Keratinocyte (primary cell): ENCODE results near the gene FANCD2. TPM values are rescaled to one million over a fixed set of nuclear protein-coding genes. Genes with fewer than 3 reads are reported as not detected.
"Not testable (repeated sequence)": the region's sequence is repeated elsewhere in the genome, so short reads cannot be mapped to it uniquely, and the experiment has no call there.

Experiments
- DNase-seq: peaks from one replicate; pipeline ENCODE4 v3.0.0-alpha.2; 2011; ENCODE audit warnings: low read depth, missing footprints, low spot score
- FAIRE-seq: peaks from 2 replicates; lab custom pipeline; 2011; peaks lifted over from hg19 to GRCh38; lab: Jason Lieb, UNC
- H2AFZ ChIP-seq: 2 replicates; pipeline ENCODE4 v1.6.0; 2012; ENCODE audit warnings: low read length, control low read depth, inconsistent platforms; ENCODE audit not compliant: control insufficient read depth
- H3K27ac ChIP-seq: 2 replicates; pipeline ENCODE4 v1.5.1; 2011; ENCODE audit warnings: low read length; ENCODE audit not compliant: control insufficient read depth, insufficient read depth
- H3K27me3 ChIP-seq: 3 replicates; pipeline ENCODE4 v1.6.0; 2011; ENCODE audit warnings: low read length; ENCODE audit not compliant: control insufficient read depth, insufficient read depth; ENCODE audit errors: extremely low read depth
- H3K36me3 ChIP-seq, 2 experiments: 2 replicates in 1 of 2; 3 replicates in 1 of 2; pipeline ENCODE4 v1.5.1; 2011; ENCODE audit warnings: low read length in 2 of 2, mild to moderate bottlenecking in 1 of 2; ENCODE audit not compliant: control insufficient read depth in 2 of 2, insufficient read depth in 2 of 2; ENCODE audit errors: extremely low read depth in 1 of 2
- H3K4me1 ChIP-seq: 3 replicates; pipeline ENCODE4 v1.5.1; 2011; ENCODE audit warnings: low read length; ENCODE audit not compliant: control insufficient read depth, insufficient read depth; ENCODE audit errors: extremely low read depth
- H3K4me2 ChIP-seq: 3 replicates; pipeline ENCODE4 v1.6.0; 2011; ENCODE audit warnings: low read depth, low read length; ENCODE audit not compliant: control insufficient read depth, insufficient read depth; ENCODE audit errors: extremely low read depth
- H3K4me3 ChIP-seq, 3 experiments: fragments of 200-600 bp in 1 of 3; sonication (generic) in 1 of 3; 2 replicates in 2 of 3; 3 replicates in 1 of 3; pipeline ENCODE4 v1.5.1; 2011 to 2016; ENCODE audit warnings: low read length in 3 of 3, mild to moderate bottlenecking in 3 of 3, control low read depth in 2 of 3, inconsistent platforms in 1 of 3, low read depth in 1 of 3, mixed read lengths in 1 of 3, mixed run types in 1 of 3, moderate library complexity in 1 of 3; ENCODE audit not compliant: control insufficient read depth in 2 of 3, insufficient read depth in 2 of 3; ENCODE audit errors: extremely low read depth in 1 of 3
- H3K79me2 ChIP-seq: 2 replicates; pipeline ENCODE4 v1.6.0; 2012; ENCODE audit warnings: low read length; ENCODE audit not compliant: control insufficient read depth, insufficient read depth
- H3K9ac ChIP-seq: 3 replicates; pipeline ENCODE4 v1.6.0; 2011; ENCODE audit warnings: low read length; ENCODE audit not compliant: control insufficient read depth, insufficient read depth; ENCODE audit errors: extremely low read depth
- H3K9me1 ChIP-seq: 3 replicates; pipeline ENCODE4 v1.6.0; 2011; ENCODE audit warnings: low read length; ENCODE audit not compliant: control insufficient read depth, insufficient read depth; ENCODE audit errors: extremely low read depth
- H3K9me3 ChIP-seq: 2 replicates; pipeline ENCODE4 v1.5.1; 2012; ENCODE audit warnings: low read depth, low read length; ENCODE audit not compliant: control insufficient read depth
- H4K20me1 ChIP-seq: 3 replicates; pipeline ENCODE4 v1.6.0; 2011; ENCODE audit warnings: low read length; ENCODE audit not compliant: control insufficient read depth, insufficient read depth; ENCODE audit errors: extremely low read depth
- CTCF ChIP-seq, 3 experiments: IDR thresholded peaks in 1 of 3; conservative IDR thresholded peaks in 1 of 3; optimal IDR thresholded peaks in 1 of 3; 2 replicates in 2 of 3; 3 replicates in 1 of 3; pipeline versions ENCODE3 to v1.5.1; 2011; ENCODE audit warnings: low read length in 3 of 3, mild to moderate bottlenecking in 3 of 3, moderate library complexity in 2 of 3, control low read depth in 1 of 3, inconsistent platforms in 1 of 3; ENCODE audit not compliant: insufficient read depth in 2 of 3; ENCODE audit errors: extremely low read depth in 1 of 3
- EZH2 ChIP-seq: IDR thresholded peaks from one replicate; pipeline ENCODE4 v1.6.1; 2012; ENCODE audit warnings: inconsistent platforms, mild to moderate bottlenecking, low read length, moderate library complexity
- dilution Hi-C: fragments of 300-500 bp; cut with MboI; formaldehyde crosslinking; loops from one replicate; pipeline ENCODE4 v1.7.0; 2020; ENCODE audit warnings: low sequenced_read_pairs; ENCODE audit not compliant: extremely low pct_ligation_motif_present
- polyA plus RNA-seq, 5 experiments: library from polyadenylated mRNA; depleted of rRNA in 3 of 5; stranded (reverse) in 3 of 5; stranded (forward) in 1 of 5; unstranded in 1 of 5; fragments of >200 nt; gene quantifications; 1 replicate in 1 of 5; 2 replicates in 3 of 5; 3 replicates in 1 of 5; pipeline versions ENCODE4 v1.2.1 to v1.2.3, GENCODE V29; 2011 to 2012; ENCODE audit warnings: missing spikeins in 2 of 5, low read depth in 1 of 5, low replicate concordance in 1 of 5

The FANCD2 gene
- polyA plus RNA-seq, 1 donor (not counting 4 experiments of a cell fraction or from before 2014, with no cell fraction given) = 12.5 TPM

GRCh38 chr3:10017636-10018292, 8.5 kb upstream of the FANCD2 start:
- no peaks in the 10 kb centered on the region for H3K9me1 ChIP-seq
- TF ChIP-seq EZH2 = no peak
- TF ChIP-seq CTCF (optimal IDR thresholded peaks at IDR 0.05 in 1 of 3, IDR thresholded peaks at IDR 0.05 in 1 of 3, conservative IDR thresholded peaks at IDR 0.05 in 1 of 3; ENCODE audit: extremely low read depth in 1 of 3, insufficient read depth in 2 of 3, low read length in 3 of 3) = no peak
- no peak for DNase-seq
- no peaks in the 10 kb centered on the region for H3K4me1 ChIP-seq
- no peaks in the 10 kb centered on the region for H3K9me3 ChIP-seq
- dilution Hi-C loops = no loop called here
- no peak overlapping the region for H3K4me2 ChIP-seq
- H3K4me3 ChIP-seq = no peak overlapping the region
- no peak overlapping the region for H2AFZ ChIP-seq
- no peak for FAIRE-seq
- H3K27ac ChIP-seq = no peak overlapping the region
- H4K20me1 ChIP-seq = no peaks in the 10 kb centered on the region
- peaks cover 11 to 14% of the 10 kb centered on the region in 2 experiments for H3K36me3 ChIP-seq
- no peak overlapping the region for H3K9ac ChIP-seq
- no peaks in the 10 kb centered on the region for H3K27me3 ChIP-seq
- no peaks in the 10 kb centered on the region for H3K79me2 ChIP-seq

DNA sequence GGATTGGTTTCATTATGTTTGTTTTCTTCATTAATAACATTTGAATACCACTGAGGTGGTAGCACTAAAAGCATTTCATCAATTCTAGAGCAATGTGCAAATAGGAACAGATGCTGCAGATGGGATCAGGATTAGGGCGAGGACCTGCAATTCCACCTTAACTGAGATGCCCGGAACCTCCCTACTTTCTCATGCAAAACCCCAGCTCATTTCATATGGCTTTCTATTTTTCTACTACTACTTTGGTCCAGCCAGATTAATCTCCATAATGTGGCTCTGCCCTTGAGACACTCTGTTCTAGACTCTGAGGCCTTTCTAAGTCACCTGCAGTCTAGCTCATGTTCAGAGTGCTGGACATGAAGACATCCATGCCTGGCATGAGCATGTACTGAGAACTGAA, 7.4 kb upstream of the FANCD2 start:
- H3K27ac ChIP-seq, H2AFZ ChIP-seq, DNase-seq, H3K79me2 ChIP-seq, H4K20me1 ChIP-seq, H3K4me1 ChIP-seq, H3K4me2 ChIP-seq, H3K27me3 ChIP-seq, H3K4me3 ChIP-seq, FAIRE-seq, H3K9ac ChIP-seq, H3K9me3 ChIP-seq, H3K9me1 ChIP-seq, dilution Hi-C loops: not testable (repeated sequence)
- H3K36me3 ChIP-seq = peaks cover 16 to 17% of the 10 kb centered on the region in 2 experiments

- Histone ChIP-seq H3K4me1 (peaks cover 10% of the 10 kb centered on the region), H2AFZ (no peak overlapping the region), H3K4me2 (no peak overlapping the region), H3K27me3 (no peaks in the 10 kb centered on the region), H3K9ac (no peak overlapping the region), H3K9me1 (peaks cover 3% of the 10 kb centered on the region), H3K9me3 (no peaks in the 10 kb centered on the region), H3K36me3 (peaks cover 16 to 17% of the 10 kb centered on the region in 2 experiments), H4K20me1 (no peaks in the 10 kb centered on the region), H3K79me2 (no peaks in the 10 kb centered on the region), H3K27ac (no peak overlapping the region), H3K4me3 (no peak overlapping the region)
- DNase-seq (no peak), FAIRE-seq (no peak)
- TF ChIP-seq EZH2 (no peak), CTCF (optimal IDR thresholded peaks at IDR 0.05 in 1 of 3, IDR thresholded peaks at IDR 0.05 in 1 of 3, conservative IDR thresholded peaks at IDR 0.05 in 1 of 3; ENCODE audit: extremely low read depth in 1 of 3, insufficient read depth in 2 of 3, low read length in 3 of 3) (no peak)
- dilution Hi-C loops = no loop called here
Measured at GRCh38 chr3:10019326-10019725, 6.9 kb upstream of the FANCD2 start.
